HG02588 (cell line): ENCODE results near the gene TREM2.

Experiments
- ATAC-seq: cut with Tn5 transposase; IDR thresholded peaks from one replicate; pipeline ENCODE4 v1.9.1; 2021; ENCODE audit warnings: mild to moderate bottlenecking, moderate library complexity; ENCODE audit not compliant: unreplicated experiment

The TREM2 gene

DNA sequence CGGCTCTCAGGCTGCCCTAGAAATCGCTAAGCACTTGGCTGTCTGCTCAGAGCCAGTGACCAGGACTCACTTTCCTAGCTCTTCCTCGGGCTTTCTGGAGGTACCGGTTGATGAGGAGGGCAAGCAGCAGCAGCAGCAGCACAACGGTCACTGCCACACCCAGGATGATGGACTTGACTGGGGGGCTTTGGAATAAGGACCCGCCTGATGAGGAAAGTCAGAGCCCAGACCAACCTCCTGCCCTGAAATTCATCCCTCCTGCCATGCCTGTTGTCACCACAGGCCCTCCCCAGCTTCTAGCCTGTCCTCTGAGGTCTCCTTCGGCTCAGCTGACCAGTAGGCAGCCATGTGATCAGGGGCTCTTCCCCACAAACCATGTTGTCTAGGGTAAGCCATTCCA is 21.8 kb upstream of the TREM2 start:
- no peak for ATAC-seq

- no peak for ATAC-seq
These were observed 19.4 kb upstream of the TREM2 start for GRCh38 chr6:41182069-41183034.

DNA sequence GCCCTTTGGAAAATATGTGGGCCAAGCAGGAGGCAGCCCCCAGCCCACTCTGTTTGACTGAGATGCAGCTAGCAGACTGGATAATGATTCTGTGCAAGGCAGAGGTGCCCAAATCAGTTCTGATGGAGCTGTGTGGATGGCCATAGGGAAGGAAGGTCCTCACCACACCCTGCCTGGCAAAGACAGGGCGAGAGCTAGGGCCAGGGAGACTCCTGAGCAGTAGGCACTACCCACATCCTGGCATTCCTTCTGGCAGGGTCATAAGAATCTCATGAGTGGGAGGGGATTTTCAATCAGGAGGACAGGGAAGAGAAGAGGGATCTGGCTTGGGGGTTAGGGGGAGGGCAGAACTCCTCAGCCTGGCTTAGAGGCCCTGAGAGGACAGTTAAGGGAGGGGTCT is 18.6 kb upstream of the TREM2 start:
- ATAC-seq = no peak

- ATAC-seq = no peak
These were observed 16.2 kb upstream of the TREM2 start for GRCh38 chr6:41179163-41179562.

DNA sequence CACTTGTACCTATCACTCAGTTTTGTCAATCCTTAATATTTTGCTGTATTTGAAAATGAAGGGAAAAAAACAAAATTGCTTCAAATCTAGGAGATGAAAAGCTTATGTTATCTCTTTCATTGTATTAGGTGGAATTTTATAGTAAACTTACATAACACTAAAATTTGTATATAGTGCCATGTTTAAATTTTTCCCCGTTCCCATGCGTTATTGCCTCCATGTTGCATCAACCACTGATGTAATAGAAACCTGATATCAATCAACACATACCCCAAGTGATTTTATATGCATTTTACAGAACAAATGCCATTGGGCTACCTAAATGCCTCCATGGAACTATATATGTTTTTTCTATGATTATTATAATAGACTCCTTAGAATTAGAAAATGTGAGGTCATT is 14.8 kb upstream of the TREM2 start:
- ATAC-seq = no peak

DNA sequence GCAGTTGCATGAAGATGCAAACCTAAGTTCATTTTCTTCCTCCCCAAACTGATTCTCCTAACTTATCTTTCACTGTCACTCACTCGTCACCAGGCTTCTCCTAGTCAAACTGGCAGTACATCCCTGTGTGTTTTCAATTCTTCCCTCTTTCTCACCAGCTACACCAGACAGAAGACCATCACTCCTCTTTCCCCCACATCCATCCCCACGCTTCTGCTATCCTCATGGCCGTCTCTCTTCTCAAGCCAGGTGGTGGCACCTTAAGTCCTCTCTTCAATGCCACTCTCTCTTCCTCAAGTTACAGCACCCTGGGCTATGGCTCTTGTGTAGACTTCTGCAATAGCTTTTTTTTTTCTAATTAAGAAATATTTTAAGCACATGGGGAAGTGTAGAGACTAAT is 14.4 kb upstream of the TREM2 start:
- ATAC-seq = no peak

DNA sequence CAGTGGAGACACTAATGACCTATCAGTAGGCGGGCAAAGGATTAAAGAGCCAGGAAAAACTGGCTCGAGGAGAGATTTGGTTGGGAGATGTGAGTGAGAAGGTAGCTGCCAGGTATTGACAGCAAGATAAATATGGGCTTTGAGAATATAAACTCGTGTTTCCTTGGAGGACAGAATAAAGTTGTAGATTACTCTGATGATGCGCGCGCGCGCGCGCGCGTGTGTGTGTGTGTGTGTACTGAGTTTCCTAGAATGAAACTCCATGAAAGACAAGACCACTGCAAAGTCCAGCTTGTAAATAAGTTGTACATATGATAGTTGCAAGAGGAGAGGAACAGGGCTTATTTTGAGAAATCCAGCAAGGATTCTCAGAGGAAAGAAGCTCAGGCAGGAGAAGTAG is 13.3 kb upstream of the TREM2 start:
- no peak for ATAC-seq

DNA sequence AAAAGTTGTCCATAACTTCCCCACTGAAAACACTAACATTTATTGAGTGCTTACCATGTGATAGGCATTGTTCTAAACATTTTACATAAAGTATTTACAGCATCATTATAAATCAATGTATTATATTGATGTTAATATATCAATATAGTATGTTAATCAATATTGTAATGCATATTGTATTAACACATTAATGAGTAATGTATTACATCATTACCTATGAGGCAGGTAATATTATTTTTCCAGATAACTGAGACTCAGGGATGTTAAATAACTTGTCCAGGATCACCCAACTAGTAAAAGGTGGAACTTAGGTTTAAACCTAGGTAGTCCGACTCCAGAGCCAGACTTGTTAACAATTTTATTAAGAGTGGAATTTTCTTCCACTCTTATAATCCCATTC is 12.2 kb upstream of the TREM2 start:
- ATAC-seq = no peak

DNA sequence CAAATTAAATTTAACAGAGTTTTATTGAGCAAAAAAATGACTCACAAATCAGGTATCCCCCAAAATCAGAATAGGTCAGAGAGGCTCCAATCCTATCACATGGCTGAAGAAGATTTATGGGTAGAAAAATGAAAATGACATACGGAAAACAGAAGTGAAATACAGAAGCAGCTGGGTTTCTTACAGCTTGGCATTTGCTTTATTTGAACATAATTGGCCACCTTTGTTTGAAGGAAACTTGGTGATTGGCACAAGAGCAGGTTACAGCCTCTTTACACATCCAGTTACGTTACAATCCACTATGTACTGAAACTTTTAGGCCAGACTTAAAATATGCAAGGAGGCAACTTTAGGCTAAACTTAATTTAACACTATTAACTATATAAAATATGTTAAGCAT is 11.7 kb upstream of the TREM2 start:
- no peak for ATAC-seq

GRCh38 chr6:41171908-41172307 is 9.0 kb upstream of the TREM2 start:
- no peak for ATAC-seq

- no peak for ATAC-seq
These were observed 7.7 kb upstream of the TREM2 start for GRCh38 chr6:41170547-41171160.

- ATAC-seq = no peak
These were observed 4.5 kb upstream of the TREM2 start for GRCh38 chr6:41167173-41167963.

DNA sequence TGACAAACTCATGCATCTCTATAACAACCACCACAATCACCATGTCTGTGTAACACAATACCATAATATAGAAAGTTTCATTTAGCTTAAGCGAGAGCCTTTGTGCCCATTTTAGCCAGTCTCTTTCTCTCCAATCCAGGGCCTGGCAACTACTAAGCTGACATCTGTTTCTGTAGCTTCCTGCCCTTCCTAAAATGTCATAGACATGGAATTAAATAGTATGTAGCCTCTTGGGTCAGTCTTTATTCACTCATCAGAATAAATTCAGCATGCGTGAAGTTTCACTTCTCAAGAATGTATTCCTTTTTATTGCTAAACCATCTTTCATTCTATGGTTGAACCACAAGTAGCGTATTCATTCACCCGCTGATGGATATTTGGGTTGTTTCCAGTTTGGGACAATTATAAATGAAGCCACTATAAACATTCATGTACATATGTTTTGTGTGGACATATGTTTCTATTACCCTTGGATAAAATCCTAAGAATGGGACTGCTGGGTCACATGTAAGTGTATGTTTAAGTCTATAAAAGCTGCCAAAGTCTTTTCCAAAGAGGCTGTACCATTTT is 1.7 kb upstream of the TREM2 start:
- ATAC-seq = no peak

- no peak for ATAC-seq
These were observed 452 bp upstream of the TREM2 start for GRCh38 chr6:41163419-41163717.

- no peak for ATAC-seq
These were observed 914 bp downstream of the TREM2 start for GRCh38 chr6:41161851-41162552.

DNA sequence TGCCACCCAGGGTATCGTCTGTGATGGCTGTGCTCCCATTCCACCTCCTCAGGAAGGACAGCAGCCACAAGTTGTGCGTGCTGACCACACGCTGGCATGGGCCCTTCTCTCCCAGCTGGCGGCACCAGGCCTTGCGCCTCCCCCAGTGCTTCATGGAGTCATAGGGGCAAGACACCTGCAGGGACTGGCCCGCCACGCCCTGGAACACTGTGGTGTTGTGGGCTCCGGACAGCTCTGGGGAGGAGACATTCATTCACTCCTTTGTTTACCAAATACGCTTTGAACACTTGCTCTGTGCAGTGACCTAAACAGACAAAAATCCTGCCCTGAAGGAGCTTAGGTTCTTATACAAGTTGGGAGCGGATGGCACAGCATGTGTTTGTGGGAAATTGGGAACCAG is 1.5 kb downstream of the TREM2 start:
- no peak for ATAC-seq

DNA sequence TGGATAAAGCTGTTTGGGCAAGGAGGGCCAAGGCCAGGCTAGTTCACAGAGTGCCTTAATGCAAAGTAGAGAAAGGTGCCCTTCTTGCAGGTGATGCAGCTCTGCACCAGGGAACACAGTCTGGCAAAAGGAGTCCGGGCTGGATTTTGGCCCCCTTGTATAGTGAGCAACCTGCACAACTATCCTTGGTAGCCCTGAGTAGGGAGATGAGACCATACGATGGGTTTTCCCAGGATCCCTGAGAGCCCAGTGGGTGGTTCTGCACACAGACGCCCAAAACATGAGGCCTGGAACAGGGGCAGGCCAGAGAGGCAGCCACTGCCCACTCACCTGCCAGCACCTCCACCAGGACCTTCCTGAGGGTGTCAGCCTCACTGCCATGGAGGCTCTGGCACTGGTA is 2.0 kb downstream of the TREM2 start:
- no peak for ATAC-seq

DNA sequence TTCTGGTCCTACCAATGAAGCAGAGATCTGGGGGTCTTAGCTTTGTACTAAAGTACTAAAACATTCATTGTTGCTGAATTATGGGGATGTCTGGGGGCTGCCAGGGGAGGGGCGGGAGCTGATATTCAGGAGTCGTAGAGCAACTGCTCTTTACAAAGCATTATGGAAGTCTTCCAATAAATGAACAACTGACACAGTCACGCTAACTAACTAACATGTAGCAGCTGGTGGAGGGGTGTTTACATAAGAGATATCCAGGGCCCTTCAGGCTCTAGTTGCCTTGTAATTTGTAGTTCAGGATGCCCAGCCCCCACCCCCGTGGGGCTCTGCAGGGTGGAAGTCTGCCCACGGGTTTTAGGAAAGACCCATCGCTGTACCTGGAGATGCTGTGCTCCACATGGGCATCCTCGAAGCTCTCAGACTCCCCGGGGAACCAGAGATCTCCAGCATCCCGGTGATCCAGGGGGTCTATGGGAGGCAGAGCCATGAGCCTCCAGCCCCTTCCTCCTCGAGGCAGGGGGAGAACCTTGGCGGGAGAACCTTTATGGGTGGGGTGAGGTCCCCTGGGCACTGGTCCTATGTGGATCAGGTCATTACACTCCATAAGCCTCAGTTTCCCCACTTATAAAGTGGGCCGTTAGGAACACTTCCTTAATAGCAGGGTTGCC is 3.4 kb downstream of the TREM2 start:
- ATAC-seq = no peak

- no peak for ATAC-seq
These were observed 5.6 kb downstream of the TREM2 start for GRCh38 chr6:41157323-41157722.

- no peak for ATAC-seq
These were observed 6.1 kb downstream of the TREM2 start for GRCh38 chr6:41156771-41157170.
